Measurements from ENCODE around the gene ASAP3. TPM values are rescaled to one million over a fixed set of nuclear protein-coding genes. Genes with fewer than 3 reads are reported as not detected.

The ASAP3 gene
- total RNA-seq, 1 donor from 2014 or later, result 3.6 TPM

DNA sequence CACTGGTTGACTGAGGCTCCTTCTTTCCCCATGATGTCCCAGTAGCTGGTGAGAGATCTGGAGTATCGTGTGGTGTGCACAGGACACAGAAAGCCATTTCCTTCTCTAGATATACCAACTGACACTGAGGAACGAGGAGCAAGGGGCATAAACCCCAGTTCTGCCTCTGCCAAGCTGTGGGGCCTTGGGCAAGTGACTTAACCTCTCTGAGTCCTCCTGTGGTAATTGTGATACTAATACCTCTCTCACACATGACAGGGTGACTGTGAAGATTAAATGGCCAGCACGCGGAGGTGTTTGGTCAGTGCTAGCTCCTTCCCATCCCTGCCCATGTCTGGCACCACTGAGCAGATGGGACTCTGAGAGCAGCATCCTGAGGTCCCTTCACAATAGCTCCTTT, 33.1 kb downstream of the ASAP3 start:
- no peak for DNase-seq (ENCODE audit: low read depth in 2 of 2)

DNA sequence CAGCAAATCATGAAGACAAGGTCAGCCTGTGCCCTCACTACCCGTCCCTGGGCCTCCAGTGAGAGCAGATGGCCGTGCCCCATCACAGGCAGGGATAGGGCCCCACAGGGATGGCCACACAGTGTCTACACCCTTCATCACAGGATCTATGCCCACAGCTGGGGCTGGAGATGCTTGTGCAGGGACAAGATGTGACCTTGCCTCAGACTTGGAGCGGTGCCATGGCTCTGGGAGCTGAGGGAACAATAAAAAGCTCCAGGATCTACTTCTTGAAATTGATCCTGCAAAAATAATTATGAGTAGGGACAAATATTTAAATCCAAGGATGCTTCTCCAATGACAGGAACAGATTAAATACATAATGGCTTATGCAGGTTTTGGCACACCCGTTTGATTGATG, 34.0 kb downstream of the ASAP3 start:
- DNase-seq (ENCODE audit: low read depth in 2 of 2), result no peak

DNA sequence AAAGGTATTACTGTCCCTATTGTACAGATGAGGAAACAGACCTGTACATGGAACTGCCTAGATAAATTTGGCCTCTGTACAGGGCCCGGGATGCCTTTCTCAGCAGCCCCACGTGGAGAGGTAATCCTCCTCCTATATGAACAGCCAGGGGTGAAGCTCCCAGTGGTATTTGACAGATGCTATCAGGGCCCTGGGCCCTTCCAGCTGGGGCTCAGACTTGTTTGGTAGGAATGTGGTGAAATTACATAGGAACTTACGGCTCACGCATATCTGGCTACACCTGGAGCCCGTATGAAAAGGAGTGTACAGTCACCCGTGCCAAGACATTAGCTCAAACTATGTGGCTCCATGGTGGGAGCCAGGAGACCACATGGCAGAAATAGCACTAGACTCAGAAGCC, 34.7 kb downstream of the ASAP3 start:
- DNase-seq (ENCODE audit: low read depth in 2 of 2), result no peak

DNA sequence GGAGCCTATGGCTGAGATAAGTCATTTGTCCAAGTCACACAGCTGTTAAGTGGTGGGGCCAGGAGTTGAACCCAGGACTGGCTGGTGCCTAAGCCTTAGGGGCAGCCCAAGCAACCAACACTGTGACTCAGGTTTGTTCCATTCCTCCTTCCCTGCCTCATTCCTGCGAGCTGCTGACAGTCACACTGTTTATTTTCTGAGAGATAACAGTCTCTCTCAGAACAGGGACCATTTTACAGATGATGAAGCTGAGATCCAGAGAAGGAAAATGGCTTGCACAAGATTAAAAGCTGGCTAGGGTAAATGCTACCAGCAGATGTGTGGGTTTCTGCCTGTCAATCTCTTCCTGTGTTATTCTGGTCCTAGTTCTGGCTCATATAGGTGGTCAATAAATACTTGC, 35.1 kb downstream of the ASAP3 start:
- DNase-seq (ENCODE audit: low read depth in 2 of 2), result no peak

DNA sequence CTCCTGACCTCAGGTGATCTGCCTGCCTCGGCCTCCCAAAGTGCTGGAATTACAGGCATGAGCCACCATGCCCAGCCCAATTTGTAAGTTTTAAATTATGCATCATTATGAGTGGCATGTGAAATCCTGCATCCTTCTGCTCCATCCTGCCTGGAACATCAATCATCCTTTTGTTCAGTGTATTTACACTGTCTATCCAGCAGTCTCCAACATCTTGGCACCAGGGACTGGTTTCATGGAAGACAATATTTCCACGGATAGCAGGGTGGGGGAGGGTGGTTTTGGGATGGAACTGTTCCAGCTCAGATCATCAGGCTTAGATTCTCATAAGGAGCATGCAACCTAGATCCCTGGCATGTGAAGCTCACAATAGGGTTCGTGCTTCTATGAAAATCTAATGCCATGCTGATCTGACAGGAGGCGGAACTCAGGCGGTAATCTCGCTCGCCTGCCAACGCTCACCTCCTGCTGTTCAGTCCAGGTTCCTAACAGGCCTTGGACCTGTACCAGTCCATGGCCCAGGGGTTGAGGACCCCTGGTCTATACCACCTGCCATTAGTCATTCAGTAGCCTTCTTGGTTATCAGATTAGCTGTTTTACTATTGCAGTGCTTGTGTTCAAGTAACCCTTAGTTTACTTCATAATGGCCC, 37.2 kb downstream of the ASAP3 start:
- no peak for DNase-seq (ENCODE audit: low read depth in 2 of 2)

DNA sequence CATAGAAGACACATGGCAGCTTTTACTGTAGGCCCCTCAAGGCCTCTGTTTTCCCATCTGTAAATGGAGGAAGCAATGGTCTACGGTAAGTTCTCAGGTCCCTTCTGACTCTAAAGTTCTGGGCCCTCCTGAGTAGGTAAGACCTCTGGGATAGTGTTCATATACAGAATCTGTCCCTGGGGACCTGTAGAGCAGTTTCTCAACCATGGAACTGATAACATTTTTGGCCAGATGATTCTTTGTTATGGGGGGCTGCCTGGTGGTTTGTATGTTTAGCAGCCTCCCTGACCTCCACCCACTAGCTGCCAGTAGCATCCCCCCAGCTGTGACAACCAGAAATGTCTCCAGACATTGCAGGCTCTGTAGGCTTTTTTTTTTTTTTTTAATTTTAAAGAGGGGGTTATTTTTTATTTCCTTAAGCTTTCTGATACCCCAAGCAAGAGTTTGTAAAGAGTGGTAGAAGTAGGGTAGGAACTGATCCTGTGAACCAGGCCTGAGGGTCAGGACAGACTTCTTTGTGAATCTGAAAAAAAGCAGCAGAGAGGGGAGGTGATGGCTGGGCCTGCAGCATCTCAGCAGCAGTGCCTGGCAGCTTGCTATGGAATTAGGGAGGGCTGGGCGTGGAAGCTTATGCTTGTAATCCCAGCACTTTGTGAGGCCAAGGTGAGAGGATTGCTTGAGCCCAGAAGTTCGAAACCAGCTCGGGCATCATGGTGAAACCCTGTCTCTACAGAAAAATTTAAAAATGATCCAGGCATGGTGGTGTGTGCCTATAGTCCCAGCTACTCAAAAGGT, 39.2 kb downstream of the ASAP3 start:
- DNase-seq (ENCODE audit: low read depth in 2 of 2), result no peak

DNA sequence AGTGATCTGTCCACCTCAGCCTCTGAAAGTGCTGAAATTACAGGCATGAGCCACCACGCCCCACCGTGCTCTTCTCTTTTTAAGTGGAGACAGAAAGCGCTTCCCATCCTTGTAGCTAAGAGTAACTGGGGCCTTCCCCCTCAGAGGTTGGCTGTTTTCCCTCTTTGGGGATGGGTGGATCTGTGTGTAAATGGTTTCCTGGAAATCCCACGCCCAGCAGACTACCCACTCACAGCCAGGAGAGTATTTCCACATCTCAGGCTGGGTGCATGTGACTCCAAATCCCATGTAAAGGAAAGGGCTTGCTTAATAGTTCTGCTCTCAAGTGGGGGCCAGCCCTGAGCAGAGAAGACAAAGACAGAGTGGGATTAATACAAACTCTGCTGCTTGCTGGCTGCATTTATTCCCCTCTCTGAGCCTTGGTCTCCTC, 39.9 kb downstream of the ASAP3 start:
- no peak for DNase-seq (ENCODE audit: low read depth in 2 of 2)

DNA sequence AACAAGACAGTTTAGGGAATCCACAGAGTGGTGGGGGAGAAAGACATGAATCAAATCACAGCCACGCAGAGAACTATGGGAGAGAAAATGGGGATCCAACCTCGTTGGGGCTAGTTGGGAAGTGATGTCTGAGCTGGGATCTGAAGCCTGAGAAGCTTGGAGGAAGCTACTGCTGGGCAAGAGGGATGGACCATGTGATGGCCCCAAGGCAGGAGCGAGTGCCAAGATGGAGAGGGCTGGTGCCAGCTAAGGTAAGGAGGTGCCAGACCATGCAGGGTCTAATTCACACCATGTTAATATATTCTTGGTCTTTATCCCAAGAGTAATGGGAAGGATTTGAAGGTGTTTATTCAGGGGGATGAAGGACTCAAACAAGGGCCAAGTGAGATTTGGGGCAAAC, 41.2 kb downstream of the ASAP3 start:
- no peak for DNase-seq (ENCODE audit: low read depth in 2 of 2)

DNA sequence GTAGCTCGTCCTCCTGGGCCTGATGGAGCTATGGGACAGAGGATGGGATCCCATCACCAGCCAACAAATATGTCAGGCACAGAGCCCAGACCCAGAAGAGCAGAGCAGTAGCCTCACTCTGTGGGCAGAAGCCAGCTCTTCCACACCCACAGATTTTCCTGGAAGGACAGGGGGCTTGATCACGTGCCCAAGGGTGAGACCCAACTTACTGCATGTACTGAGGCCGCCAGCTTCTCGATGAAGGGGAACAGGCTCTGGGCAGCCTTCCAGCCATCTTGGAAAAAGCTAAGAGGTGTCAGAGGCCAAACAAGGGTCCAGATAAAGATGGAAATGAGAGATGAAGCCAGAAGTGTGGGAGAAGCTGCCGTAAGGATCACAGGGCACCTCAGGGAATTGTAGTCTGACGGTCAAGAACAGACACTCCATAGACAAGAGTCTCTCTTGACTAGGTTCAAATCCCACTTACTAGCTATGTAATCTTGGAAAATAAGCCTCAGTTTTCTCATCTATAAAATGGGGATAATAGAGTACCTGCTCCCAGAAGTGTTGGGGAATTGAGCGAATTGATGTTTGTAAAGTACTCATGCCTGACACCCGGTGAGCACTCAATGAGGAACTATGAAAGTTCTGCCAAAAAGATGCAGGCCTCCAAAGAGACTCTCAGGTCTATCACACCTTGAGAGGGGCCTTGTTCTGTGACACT, 42.4 kb downstream of the ASAP3 start:
- DNase-seq (ENCODE audit: low read depth in 2 of 2), result no peak

DNA sequence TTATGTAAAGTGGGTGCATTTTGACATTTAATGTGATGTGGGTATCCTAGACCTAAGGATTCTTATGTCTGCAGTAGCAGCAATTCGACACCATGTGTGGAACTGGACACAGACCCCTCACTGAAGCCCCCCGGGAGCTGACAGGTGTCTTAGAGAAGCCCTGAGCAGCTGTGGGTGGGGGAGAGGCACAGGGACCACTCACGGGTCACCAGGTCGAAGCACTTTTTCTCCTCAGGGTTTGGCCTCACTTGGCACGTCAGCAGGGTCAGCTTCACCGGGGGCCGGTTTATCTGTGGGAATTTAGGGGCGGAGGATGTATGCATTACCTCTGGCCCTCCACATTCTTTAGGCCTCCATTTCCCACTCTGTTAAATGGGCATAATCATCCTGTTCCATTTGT, 45.4 kb downstream of the ASAP3 start:
- no peak for DNase-seq (ENCODE audit: low read depth in 2 of 2)

DNA sequence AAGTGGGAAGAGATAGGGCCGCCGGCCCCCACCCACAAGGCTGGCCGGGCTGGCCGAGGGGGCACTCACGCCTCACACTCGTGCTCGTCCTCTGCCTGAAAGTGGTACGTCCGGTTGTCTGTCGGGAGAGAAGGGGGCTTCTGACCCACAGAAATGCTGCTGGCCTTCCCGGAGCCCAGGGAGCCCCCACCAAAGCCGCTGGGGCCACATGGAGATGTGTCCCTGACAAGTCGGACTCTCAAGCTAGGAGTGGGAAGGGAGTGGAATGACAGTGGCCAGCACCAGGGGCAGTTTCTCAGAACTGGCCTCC, 46.7 kb downstream of the ASAP3 start:
- no peak for DNase-seq (ENCODE audit: low read depth in 2 of 2)

DNA sequence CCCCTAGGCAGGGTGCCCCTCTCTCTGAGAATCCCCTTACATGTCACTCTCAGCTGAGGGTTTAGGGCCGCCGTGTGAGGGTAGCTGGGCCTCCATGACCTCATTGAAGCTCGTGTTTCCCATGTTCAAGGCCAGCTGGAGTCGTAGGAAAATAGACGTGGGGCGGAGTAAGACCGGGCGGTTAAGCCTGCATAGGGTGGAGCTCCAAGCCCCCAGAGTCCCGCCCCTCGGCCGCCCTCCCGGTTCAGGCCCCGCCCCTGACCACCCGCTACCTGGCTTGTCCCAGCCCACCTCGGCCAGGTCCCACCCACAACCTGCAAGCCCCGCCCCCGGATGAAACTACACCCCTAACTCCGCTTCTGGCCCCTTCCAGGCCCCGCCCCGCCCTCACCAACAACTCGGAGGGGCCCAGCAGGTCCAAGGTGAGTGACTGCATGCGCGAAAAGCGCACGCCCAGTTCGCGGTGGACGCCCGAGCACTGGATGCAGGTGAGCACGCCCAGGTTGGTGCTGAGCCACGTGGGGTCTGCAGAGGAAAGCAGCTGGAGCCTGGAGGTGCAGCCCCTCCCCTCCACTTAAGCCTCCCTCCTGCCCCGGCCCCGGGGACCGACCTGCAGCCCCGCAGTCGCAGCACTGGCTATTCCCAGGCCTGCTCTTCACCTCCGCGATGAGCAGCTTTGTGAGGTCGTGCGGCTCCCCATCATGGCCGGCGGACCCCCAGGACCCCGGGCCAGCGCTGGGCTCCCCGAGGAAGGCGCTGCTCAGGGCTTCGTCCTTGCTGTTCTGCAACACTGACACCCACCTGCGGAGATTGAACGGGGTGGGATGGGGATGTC, 47.2 kb downstream of the ASAP3 start:
- DNase-seq (ENCODE audit: low read depth in 2 of 2), result no peak

DNA sequence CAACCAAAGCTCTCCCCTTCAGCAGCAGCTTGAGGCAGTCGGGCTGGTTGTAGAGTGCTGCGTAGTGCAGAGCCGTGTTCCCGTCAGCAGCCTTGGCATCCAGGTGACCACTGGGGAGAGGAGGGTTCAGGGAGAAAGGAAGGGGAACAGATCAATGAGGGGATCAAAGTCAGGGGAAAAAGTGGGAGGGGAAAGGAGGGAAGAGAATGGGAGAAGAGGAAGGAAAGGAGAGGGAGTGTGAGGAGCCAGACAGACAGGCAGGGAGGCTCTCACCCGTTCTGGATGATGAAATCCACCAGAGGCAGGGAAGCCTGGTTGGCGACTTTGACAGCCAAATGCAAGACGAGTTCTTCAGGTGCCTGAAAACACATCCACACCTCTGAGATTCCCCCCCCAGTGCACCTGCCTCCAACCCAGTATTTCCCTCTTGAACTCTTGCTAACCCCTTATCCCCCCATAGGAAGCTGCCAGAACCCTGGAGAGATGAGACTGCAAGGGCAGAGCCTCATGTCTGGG, 49.7 kb downstream of the ASAP3 start:
- DNase-seq (ENCODE audit: low read depth in 2 of 2), result no peak

DNA sequence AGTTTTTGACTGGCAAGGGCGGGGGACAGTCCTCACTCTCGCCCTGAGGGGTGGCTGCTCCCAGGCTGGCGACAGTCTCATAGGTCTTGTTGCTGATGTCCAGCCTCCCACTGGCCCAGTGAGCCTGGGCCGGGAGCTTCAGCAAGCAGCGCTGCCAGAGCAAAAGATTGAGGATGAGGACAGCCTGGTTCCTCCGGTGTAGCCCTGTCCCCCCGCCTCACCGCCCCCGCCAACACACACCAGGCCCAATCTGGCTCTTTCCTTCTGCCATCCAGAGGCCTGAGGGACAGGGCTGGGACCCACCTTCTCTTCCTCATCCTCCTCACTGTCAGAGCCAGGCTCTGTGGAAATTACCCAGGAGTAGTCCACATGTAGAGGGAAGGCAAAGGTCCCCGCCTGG, 50.9 kb downstream of the ASAP3 start:
- DNase-seq (ENCODE audit: low read depth in 2 of 2), result no peak

DNA sequence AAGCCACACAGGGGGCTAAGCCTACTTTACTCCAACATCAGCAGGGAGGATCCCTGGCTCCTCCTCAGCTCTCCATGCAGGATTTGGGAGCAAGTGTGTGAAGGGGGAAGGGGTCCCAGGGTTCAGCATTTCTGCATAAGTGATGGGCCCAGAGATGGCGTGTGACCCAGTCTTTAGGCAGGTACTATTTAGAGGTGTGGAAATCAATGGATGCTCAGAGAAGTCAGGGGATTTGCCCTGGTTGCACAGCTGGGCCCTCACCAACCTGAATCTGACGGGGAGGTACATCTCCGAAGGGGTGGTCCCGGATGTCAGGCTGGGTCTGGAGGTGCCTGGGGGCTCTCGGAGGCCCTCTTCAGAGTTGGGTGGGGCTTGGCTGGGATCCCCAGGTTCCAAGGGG, 52.5 kb downstream of the ASAP3 start:
- DNase-seq (ENCODE audit: low read depth in 2 of 2), result no peak

DNA sequence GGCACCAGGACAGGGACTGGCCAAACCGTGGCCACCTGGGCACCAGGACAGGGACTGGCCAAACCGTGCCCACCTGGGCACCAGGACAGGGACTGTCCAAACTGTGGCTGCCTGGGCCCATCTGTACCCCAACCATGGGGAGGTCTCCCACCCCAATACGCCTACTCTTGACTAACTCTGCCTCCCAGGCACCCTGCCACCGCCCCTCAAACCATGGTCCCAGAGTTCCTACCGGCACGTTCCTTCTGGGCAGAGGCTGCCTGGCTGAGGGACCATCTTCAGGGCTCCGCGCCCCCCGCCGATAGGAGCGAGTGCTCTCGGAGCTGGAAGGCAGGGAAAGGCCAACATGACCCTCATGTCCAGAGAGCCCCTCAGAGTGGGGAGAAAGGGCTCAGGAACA, 53.2 kb downstream of the ASAP3 start:
- DNase-seq (ENCODE audit: low read depth in 2 of 2), result no peak

DNA sequence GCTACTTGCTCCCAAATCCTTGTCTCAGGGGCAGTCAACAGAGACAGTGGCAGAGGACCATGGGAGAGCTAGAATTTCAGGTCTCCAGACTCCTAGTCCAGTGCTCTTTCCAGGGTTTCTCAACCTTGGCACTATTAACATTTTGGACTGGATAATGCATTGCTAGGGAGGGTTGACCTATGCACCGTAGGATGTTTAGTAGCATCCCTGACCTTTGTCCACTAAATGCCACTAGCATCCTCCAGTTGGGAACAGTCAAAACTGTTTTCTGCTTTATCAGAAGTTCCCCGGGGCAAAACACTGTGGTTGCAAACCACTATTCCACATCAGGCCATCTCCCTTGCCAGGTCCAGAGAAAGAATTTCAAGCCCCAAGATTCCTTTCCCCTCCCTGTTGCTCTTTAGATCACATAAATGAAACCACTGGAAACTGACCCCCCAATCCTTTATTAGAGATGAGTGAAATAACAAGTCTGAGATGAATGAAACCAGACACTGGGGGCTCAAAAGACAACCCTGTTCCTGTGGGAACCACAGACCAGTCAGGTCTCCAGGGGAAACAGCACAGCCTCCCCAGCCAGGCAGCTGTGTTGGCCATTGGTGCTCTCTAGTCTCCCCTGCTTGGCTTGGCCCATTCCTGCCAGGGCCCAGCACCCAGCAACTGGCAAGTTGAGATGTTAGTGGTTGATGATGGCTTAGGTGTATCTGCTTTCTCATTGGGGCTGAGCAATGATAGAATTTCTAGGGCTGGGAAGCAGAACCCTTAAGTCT, 55.7 kb downstream of the ASAP3 start:
- DNase-seq (ENCODE audit: low read depth in 2 of 2), result no peak

DNA sequence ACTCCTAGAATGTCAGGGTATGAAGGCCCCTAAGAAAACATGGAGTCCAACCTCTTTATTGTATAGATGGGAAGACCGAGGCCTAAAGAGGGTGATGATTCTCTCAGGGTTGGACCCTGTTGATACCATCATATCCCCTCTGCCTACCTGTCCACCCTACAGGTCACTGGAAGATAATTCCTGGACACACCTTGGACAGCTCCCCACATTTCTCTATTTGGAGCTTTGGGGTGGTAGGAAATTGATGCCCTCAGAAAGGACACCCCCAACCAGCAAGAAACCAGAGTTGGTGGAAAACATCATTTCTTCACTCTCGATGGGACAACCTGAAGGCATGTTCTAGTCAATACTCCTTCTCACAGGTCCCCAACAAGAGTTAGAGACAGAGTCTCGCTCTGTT, 56.4 kb downstream of the ASAP3 start:
- DNase-seq (ENCODE audit: low read depth in 2 of 2), result no peak

DNA sequence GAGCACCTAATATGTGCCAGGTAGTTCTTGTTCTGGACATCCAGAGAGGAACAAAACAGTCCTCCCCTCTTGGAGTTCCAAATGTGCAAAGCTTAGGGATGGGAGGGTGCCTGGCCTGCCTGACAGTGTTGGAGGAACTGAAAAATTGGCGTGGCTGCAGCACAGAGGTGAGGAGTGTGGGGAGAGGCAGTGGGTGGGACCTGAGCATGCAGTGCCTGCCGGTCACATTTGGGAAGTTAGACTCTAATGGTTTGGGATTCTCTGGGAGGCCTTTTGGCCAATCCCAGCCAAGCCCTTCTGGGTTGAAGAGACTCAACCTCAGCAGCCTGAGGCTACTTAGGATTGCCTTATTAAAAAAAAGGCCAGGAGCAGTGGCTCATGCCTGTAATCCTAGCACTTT, 57.2 kb downstream of the ASAP3 start:
- no peak for DNase-seq (ENCODE audit: low read depth in 2 of 2)

DNA sequence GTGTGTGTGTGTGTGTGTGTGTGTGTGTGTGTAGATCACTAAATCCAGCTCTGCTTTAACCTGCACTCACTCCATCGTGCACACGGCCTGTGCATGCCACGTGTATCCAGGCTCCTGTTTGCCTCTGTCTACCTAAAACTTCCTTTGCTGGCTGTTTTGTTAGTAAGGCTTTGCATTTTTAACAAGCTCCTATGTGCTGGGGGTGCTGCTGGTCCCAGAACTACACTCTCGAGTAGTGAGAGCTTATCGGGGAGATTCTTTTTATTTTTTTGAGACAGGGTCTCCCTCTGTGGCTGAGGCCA, 58.8 kb downstream of the ASAP3 start:
- peak in 1 of 2 donors; percentile 15 for DNase-seq (ENCODE audit: low read depth in 2 of 2)

Data from dermis microvascular lymphatic vessel endothelial cell (primary cell).